NCI-H69 (cell line): ENCODE measurements around the gene BCKDHB.

Experiments
- DNase-seq: peaks from one replicate; lab custom pipeline; 2025; lab: John Stamatoyannopoulos, UW

BCKDHB gene

GRCh38 chr6:80331974-80332373 is 225.5 kb downstream of the BCKDHB start:
- DNase-seq = peak; percentile 99

DNA sequence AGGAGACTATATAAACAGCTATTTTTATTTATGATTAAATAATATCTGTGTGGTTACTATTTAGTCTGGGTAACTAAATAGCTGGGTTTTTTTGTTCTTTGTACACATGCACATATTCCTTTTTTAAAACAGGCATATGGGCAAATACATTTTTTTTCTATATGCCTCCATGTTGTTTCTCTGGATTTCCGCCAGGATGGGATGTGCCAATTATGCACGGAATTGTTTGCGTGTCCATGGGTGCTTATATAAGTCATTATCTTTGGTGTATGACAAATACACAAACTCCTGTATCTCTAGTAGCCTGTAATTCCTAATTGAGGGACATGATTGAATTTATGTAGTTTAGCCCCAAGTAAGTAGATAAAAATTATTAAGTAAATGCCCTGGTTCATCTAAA is 226.9 kb downstream of the BCKDHB start:
- peak; percentile 98 for DNase-seq

GRCh38 chr6:80335121-80335531 is 228.7 kb downstream of the BCKDHB start:
- DNase-seq = peak; percentile 83

- DNase-seq = peak; percentile 42
Observed at GRCh38 chr6:80336911-80337310, 230.4 kb downstream of the BCKDHB start.

DNA sequence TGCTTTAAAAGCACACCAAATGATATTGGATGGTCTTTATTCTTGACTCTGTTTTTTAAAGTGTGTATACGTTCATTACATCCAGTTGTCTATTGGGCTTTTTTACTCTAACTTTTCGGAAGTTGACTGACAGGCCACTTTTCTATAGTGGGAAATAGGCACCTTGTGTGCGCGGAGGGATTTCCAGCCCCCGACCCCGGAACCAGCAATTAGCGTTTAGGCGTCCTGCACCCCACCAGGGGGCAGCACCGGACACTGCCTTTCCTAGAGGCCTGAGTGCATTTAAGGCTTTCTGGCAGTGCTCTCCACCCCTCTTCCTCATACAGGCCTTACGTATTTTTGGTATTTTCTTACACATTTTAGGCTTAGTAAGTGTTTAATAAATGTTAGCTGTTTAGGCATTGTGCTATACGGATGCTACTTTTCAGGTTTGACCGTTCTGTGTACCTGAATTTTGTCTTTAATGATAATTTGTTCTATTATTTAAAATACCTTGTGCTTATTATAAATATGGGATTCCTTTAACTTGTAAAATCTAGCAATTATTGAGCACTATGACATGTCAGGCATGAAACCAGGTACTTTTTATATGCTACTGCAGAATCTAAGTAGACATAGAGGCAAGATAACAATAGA is 231.8 kb downstream of the BCKDHB start:
- DNase-seq = peak; percentile 71

GRCh38 chr6:80339421-80339820 is 232.9 kb downstream of the BCKDHB start:
- peak; percentile 60 for DNase-seq

GRCh38 chr6:80340280-80340679 is 233.8 kb downstream of the BCKDHB start:
- peak; percentile 55 for DNase-seq

GRCh38 chr6:80340686-80341085 is 234.2 kb downstream of the BCKDHB start:
- no peak for DNase-seq

- DNase-seq = peak; percentile 50
Observed at GRCh38 chr6:80341330-80341729, 234.9 kb downstream of the BCKDHB start.

DNA sequence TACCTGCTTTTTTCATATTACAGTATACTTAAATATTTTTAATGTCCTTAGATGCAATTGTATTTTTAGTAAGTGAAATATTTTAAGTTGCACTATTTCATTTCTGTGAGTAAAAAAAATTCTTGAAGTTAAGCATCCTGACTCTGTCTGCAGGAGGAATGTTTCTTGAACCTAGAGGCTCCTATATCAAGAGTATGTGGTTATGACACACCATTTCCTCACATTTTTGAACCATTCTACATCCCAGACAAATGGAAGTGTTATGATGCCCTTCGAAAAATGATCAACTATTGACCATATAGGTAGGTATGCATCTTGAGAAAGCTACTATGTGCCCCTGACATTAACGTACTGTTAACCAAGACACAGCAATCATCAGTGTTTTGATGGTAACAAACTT is 237.0 kb downstream of the BCKDHB start:
- DNase-seq = no peak

GRCh38 chr6:80347101-80347500 is 240.6 kb downstream of the BCKDHB start:
- DNase-seq = no peak

DNA sequence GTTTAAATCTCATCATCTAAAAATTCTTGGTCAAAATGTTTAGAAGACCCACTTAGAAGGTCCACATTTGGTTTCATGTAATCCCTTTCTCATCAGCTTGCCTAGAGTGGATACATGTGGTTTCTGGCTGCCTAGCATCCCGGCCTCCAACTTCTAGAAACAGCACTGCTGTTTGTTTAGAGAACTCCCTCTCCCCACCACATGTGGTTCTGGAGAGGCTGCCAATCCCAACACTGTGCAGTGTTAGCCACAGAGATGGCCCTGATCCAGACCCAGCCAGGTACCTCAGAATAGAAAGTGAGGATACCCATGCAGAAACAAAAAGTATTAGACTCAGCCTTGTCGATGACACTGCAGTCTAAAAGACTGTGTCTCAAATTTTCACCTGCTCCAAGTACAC is 241.8 kb downstream of the BCKDHB start:
- peak; percentile 28 for DNase-seq

DNA sequence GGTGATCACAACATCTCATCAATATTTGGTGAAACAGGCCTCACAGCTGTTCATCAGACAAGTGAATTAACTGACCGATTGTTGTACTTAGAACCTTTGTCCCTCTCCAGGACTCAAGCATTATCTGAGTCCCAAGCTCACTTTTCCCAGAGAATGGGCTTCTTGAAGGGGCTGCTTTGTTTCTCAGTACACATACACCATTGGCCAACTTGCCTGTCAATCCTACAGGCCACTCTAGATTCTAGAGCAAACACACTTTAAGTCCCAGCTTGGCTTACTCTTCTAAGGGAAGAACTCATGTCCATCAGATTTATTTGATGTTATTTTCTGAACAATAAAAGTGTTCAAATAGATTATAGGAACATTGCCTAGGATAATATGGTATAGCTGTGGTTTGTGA is 249.5 kb downstream of the BCKDHB start:
- peak; percentile 21 for DNase-seq

DNA sequence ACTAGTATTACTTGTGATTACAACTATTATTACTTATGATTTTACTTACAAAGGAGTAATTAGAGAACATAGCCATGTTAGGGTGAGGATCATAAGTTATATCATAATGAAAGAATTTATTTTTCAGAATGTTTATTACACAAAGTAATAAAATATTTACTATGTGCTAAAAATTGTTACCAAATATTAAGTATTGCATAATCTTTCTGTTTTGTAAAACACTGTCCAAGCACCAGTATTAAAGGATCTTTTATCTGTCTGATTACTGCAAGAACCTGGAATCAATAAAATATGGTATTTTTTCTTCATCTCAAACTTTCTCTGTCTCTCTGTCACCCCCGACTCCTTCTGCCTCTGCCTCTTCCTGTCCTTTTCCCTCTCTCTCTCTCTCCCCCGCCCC is 250.1 kb downstream of the BCKDHB start:
- DNase-seq = no peak

- DNase-seq = peak; percentile 19
Observed at GRCh38 chr6:80357081-80357480, 250.6 kb downstream of the BCKDHB start.

DNA sequence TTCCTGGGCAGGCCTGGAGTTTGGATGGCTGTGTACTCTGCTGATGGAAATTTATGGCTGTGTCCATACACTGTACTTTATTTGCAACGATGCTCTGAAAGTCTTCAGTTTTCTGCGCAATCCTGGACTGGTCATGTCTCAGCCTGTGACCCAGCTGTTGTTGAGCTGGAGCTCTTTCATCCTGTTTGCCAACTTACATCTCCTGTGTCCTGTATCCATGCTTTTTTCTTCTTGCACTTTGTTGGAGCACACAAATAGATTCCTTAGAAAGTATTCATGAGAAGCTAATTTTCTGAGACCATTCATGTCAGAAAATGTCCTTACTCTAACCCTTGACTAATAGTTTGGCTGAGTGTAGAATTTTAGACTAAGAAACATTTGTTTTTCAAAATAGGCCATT is 251.2 kb downstream of the BCKDHB start:
- DNase-seq = no peak

DNA sequence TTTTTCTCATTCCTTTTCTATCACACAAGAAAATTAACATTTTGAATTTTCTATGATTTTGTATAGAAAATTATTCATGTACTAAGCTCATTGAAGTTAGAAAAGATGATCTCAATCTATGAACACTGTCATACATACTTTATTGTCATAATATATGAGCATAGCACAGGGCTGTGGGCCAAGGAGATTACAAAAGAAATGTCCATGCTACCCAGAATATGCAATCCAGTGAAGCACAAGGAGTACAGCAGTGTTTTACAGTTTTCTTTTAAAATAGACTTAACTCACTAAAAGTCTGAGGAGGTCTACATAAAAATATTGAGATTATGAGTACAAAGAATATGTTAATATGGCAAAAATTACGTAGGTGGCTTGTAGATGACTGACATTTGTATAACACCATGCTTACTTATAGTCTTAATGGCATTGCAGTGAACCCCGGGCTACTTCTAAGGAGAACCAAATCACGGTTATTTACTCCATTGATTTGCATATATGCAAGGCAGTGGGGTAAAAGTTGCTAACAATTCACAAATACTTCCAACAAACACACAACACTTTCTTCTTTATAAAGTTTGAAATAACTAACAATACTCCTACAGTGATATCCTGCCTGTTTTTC is 257.1 kb downstream of the BCKDHB start:
- DNase-seq = no peak

- no peak for DNase-seq
Observed at GRCh38 chr6:80364149-80364548, 257.7 kb downstream of the BCKDHB start.

- no peak for DNase-seq
Observed at GRCh38 chr6:80366051-80366450, 259.6 kb downstream of the BCKDHB start.

DNA sequence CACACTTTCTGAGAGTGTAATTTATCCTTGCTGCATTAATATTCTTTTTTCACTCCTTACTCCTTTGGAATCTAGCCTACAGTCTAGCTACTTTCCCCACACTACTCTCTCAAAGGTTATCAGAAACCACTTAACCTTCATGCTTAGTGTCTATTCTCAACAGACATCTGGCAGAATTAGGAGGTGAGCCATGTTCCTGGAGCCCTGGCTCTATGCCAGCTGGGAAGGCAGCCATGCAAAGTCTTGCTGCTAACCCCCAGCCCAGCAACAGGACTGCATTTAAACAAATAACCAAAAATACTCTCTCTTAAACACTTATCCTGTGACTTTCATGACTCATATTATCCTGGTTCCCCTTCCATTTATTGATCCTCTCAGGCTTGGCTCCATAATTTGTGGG is 260.2 kb downstream of the BCKDHB start:
- DNase-seq = peak; percentile 82

DNA sequence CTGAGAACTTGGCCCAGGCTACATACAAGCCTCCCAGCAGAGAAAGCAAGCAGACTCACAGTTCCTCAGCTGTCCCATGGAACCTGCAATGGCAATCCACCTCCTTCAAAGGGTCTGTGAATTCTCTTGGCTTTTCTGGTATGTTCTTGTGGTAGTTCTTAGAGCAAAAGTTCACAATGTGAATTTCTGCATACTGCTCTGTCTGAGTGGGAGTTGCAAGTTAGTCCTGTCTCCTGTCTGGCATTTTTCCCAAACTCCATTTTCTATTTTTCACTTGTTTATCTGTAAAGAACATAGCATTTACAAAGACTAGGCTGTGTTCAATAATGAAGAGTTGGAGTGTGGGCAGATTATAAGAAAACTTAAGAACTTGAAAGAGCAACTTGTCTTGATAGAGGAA is 269.9 kb downstream of the BCKDHB start:
- no peak for DNase-seq

GRCh38 chr6:80380566-80380965 is 274.1 kb downstream of the BCKDHB start:
- DNase-seq = no peak

DNA sequence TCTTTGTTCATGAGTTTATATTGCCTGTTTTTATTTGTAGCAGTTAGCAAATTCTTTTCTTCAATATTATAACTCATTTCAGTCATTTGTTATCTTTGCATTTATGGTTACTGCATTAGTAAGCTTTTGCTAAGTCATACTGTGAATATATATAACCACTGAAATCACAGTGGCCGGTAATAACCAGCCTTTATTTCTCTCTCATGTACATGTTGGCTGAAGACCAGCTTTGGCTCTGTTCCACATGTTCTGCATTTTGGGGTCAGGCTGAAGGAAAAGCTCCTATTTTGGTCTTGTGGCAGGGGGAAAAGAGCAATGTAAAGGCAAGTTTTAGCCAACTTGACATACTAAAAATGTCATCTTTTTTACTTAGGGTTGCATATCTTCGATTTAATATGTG is 276.3 kb downstream of the BCKDHB start:
- peak; percentile 65 for DNase-seq

DNA sequence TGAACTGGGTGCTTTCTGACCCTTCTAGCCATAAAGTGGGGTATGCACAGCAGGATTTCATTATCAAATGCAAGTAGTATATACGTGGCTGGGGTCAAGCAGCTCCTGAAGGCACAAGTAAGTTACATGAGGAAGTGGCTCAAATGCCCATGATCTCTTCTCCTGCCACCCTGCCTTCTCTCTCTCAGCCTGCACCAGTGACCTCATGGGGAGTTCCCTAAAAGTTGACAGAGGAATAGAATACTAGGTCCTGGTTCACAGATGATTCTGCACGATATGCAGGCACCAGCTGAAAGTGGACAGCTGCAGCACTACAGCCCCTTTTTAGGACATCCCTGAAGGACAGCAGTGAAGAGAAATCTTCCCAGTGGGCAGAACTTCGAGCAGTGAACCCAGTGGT is 282.0 kb downstream of the BCKDHB start:
- no peak for DNase-seq
